Tongue (tissue), 2 donors: ENCODE measurements around the gene PLA2G5. TPM values are rescaled to one million over a fixed set of nuclear protein-coding genes. Genes with fewer than 3 reads are reported as not detected.

Experiments
- DNase-seq: peaks from one replicate; pipeline ENCODE4 v3.0.0-alpha.2; 2015
- total RNA-seq: library from RNA; depleted of rRNA; stranded (reverse); fragments of >200 nt; gene quantifications from one replicate; pipeline ENCODE4 v1.2.3, GENCODE V29; 2014

Gene PLA2G5
- total RNA-seq, 1 donor from 2014 or later, result not detected

DNA sequence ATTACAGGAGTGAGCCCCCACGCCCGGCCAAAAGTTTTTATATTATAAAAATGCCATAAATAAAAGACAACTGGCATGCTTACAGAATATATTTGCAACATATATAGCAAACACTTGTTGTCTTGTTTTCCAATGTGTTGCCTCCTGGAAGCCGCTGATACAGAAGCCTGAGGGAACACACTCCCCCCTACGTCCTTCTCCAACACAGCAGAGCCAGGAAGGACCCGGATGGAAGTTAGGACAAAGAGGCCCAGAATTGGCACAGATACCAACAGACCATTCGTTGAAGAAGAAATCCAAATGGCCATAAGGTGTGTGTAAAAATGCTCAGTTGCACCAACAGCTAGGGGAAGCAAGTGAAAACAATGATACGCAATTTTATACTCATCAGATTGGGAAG, 1.3 kb upstream of the PLA2G5 start:
- DNase-seq, result no peak

GRCh38 chr1:20070357-20070756, 363 bp downstream of the PLA2G5 start:
- no peak for DNase-seq

GRCh38 chr1:20071416-20071815, 1.4 kb downstream of the PLA2G5 start:
- DNase-seq, result no peak

DNA sequence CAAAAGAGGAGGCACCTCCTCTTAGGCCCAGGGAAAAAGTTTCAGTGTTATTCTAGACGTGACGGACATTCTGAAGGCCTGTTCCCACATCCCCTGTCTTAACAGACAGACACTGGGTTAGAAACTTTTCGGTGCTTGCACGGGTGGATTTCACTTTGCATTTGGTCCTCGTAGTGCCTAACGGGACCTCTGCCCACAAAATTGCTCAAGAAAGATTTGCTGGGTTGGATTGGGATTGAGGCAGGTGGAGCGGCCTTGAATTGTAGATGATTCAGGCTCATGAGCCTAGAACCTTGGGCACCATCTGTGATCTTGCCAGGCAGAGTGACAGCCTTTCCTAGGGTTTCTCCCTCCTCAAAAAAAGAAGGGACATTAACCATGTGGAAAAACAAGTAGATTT, 2.8 kb downstream of the PLA2G5 start:
- no peak for DNase-seq

DNA sequence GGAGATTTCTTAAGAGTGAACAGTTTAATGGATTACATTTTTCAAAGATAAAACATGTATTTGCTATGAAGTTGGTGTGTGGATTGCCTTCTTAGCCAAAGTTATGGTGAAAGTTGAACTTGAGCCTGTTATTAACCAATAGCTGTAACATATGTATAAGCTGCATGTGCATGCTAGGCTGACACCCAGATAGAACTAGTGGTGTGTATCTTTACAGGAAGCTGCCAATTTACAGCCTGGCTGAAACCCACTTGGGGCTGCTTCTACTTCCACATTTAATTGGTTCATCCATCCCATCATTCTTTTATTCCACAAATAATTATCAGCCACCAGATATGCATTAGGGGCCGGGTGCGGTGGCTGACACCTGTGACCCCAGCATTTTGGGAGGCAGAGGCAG, 3.3 kb downstream of the PLA2G5 start:
- no peak for DNase-seq

DNA sequence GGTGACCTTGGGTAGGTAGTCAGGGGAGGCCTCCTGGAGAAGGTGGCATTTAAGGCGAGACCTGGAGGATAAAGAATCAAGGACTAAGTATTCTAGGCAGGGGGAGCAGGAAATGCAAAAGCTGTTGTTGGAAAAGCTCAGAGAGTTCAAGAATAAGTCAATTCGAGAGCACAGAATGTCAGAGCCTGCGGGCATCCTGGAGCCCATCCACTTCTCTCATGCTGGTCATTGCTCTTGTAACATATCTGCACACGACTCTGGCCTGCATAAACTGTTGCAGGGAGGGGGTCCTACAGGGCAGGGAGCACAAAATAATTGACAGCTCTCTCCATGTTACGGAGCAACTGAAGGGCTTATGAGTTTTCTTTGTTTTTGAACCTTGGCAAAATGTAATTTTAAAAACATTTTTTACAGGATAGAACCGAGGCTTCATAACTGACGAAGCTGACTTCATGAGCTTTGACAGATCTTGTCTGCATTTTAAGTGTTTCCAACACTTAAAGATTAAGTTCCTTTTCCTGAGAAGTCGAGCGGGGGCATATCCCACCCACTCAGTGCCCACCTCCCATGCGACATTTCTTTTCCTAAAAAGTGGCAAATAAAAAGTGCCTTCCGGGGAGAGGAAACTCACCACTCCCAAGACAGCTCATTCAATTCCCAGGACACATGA, 4.2 kb downstream of the PLA2G5 start:
- no peak for DNase-seq

DNA sequence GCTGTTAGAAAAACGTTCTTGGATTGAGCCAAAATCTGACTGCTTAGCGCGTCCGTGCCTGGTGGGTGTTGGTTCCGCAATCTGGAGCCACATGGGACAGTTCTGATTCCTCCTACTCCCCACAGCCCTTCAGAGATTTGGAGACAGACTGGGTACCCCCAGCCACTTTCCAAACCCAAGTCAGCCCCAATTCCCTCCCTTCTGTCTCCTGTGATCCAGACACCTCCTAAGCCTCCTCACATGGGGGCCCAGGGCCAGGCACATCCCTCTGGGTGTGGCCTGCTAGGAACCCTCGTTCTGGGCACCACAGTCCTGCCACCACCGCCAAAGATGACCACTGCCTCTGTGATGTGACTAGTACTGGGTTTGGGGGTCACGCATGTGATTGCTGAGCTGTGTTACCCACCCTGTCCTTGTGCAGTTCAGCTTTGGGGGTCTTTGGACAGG, 4.8 kb downstream of the PLA2G5 start:
- DNase-seq, result no peak

GRCh38 chr1:20075345-20075744, 5.4 kb downstream of the PLA2G5 start:
- DNase-seq, result no peak

DNA sequence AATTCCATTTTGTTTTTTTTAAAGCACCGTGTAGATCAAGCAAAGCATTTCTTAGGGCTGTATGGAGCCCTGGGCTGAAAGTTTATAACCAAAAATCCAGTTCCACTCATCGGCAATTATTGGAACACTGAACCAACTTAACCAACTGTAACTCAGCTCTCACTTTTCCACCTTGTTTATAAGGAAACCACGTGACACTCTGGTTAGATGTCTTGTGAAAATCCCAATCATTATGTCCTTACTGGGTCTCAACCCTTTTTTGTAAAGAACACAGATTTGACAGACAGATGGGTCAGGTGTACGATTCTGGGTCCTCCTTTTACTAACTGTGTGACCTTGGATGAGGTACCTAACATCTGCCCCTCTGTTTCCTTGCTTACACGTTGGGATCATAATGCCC, 6.2 kb downstream of the PLA2G5 start:
- DNase-seq, result no peak

- no peak for DNase-seq
Observed at GRCh38 chr1:20076710-20077461, 6.9 kb downstream of the PLA2G5 start.

DNA sequence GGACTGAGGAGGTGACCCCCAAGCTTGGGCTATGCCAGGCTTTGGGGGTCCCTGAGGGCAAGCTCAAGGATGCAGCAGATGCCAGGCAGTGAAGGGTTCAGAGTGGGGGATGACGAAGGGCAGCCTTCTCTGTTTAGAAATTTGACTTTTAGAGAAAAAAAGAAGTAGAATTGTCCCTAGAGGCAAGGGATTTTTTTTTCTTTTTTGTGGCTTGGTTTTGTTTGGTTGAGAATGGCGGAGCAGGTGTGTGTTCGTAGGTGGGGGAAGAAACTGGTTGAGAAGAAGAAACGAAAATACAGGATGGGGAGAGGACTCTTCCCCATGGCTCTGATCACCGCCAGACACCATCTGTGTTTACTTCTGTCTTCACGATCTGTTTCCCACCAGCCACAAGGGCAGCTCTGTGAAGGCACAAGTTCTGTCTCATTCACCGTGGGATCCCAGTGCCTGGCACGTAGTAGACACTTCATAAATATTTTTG, 8.2 kb downstream of the PLA2G5 start:
- DNase-seq, result no peak

DNA sequence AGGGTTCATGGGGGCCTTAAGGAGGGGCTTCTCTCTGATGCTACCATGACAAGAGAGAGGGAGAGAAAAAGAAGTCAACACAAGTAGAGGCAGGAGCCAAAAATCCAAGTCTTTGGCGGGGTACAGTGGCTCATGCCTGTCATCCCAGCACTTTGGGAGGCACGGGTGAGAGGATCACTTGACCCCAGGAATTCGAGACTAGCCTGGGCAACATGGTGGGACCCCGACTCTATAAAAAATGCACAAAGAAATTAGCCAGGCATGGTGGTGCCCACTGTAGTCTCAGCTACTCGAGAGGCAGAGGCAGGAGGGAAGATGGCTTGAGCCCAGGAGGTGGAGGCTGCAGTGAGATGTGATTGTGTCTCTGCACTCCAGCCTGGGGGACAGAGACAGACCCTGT, 8.7 kb downstream of the PLA2G5 start:
- no peak for DNase-seq

DNA sequence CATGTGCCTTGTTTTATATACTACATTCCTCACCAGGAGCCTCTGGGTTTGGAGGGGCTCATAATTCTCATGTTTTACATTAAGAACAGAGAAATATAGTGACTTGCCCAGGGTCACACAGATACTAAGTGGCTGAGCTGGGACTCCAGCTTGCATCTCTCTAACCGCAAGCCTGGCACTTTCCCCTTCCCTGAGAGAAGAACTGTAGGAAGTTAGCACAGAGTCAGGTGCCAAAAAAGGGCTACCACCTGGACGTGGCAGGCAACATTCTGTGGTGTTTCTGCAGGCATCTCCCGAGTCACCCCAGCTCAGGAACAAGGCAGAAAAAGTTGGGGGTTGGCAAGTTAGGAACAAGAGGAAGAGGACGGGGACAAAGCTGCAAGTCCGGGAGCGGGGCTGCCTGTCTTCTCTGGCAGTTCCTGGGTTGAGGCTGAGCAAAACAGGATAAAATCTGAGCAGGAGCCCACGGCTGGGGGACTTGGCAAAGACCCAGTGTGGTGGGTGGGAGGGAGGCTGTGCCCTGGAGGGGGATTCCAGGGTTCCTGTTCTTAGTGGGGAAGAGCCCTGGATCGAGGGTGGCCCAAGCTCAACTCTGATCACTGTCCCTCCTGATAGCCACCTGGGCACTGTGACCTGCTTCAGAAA, 9.8 kb downstream of the PLA2G5 start:
- no peak for DNase-seq

DNA sequence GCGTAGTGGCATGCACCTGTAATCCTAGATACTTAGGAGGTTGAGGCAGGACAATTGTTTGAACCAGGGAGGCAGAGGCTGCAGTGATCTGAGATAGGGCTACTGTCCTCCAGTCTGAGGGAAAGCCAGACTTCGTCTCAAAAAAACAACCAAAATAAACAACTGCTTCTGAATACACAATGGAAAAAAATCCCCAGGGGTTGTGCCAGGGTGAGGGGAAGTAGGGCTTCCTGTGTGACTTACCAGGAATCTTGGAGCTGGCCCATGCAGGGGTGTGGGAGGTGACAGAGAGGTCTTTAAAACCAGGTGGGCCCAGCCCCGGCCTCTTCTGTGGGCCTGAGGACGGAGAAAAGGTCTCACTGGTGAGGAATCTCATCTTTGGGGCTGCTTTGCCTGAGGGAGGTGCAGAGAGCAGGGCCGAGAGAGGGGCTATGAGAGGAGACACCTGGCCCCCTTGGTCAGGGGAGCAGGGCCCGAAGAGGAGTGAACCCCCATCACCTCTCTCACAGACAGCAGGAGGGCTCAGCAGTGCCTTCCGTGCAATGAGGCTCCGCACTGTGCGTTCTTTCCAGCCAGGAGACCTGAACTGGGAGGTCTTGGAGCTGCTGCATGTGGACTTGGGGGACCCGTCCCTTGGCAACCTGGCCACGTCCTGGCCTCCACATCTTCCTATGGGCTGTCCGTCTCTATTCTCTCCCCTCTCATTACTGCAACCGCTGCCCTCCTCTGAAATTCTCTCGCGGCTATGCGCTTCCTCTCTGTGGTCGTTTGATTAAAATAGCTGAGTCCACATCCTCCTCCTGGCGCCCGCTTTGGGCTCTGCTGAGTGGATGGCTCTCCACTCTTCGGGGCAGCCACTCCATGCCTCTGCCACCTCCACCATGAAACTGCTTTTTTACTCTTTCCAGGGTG, 10.7 kb downstream of the PLA2G5 start:
- no peak for DNase-seq

GRCh38 chr1:20081353-20081810, 11.4 kb downstream of the PLA2G5 start:
- DNase-seq, result no peak

GRCh38 chr1:20082772-20083171, 12.8 kb downstream of the PLA2G5 start:
- no peak for DNase-seq

DNA sequence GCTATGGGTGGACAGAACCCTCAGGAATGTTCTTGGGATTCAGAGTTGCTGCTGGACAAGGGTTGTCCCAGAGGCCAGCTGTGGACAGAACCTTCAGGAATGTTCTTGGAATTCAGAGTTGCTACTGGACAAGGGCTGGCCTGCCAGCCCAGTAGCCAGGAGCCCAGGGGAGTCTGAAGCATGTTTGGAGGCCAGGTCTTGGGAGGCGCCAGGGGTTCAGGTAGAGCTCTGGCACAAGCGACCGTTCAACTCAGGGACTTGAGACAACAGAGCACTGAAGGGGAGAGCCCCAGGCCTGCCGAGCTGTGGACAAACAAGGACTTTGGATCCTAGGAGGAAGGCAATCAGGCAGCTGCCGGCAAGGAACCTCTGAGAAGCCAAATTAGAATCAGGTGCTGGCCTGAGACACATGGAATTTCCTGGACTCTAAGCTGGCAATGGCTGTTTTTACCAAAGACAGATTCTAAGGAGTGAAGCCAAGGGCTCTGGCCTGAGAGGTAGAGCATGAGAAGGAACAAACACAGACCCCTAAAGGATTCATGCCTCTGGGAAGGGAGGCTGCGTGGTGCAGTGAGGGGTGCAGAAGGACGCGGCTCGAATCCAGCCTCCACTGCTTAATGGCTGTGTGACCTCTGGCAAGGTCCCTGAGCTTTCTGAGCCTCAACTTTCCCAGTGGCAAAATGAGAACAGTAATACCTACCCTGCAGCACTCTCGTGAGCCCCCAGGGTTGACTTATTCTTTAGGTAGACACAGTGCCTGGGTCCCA, 13.4 kb downstream of the PLA2G5 start:
- peak; percentile 27 for DNase-seq

GRCh38 chr1:20086800-20087199, 16.8 kb downstream of the PLA2G5 start:
- DNase-seq, result no peak

- DNase-seq, result no peak
Observed at GRCh38 chr1:20087668-20088067, 17.7 kb downstream of the PLA2G5 start.

DNA sequence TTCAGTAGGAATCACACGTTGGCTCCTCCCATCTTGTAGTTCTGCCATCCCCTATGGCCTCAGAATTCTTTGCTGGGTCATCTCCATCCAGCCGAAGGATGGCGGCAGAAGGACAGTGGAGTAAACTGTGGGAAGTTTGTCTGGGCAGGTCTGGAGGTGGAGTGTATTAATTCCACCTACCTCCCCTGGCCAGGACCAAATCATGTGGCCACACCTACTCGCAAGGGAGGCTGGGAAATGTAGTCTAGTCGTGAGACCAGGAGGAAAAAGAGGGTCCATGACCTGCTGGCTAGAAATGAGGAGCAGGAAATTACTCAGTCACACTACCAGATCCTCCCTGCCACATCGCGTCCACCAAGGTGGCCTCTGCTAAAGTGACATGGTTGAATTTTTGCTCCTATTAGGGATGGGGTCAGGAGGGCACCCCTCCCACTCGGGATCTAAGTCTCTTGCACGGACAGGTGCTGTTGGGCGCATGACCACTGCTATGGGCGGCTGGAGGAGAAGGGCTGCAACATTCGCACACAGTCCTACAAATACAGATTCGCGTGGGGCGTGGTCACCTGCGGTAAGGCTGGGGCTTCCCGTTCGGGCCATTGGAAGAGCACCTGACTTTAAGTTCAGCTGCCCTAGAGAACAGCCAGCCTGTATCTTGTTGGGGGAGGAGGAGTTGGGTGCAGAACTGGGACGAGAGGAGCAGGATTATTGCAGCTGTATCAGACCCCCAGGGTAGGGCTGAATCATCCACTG, 19.5 kb downstream of the PLA2G5 start:
- no peak for DNase-seq

DNA sequence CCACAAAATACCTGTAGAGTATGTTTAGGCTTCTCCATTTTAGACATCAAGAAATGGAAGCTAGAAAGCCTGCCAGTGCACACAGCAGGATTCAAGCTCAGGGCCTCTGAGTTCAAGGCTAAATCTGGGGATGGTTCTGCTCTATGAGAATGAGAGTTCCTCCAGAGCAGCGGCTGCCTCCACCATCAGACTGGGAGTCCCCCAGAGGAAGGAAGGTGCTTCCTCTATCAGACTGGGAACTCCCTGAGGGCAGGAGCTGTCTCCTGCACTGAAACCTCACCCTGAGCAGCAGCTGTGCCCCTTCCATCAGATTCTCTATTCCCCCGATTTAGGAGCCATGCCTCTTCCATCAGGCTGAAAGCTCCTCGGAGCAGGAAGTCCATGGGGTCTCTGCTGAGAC, 20.1 kb downstream of the PLA2G5 start:
- DNase-seq, result no peak
